IPS-NIHi7 (cell line): ENCODE results near the gene FRMD4A.
"Not testable (repeated sequence)": the region's sequence is repeated elsewhere in the genome, so short reads cannot be mapped to it uniquely, and the experiment has no call there.

ENCODE experiments used
- DNase-seq: peaks from one replicate; pipeline ENCODE4 v3.0.0; 2012; ENCODE audit warnings: mixed read lengths; ENCODE audit errors: extremely low spot score

FRMD4A gene

GRCh38 chr10:13883636-13884444 is 446.9 kb downstream of the FRMD4A start:
- no peak for DNase-seq

DNA sequence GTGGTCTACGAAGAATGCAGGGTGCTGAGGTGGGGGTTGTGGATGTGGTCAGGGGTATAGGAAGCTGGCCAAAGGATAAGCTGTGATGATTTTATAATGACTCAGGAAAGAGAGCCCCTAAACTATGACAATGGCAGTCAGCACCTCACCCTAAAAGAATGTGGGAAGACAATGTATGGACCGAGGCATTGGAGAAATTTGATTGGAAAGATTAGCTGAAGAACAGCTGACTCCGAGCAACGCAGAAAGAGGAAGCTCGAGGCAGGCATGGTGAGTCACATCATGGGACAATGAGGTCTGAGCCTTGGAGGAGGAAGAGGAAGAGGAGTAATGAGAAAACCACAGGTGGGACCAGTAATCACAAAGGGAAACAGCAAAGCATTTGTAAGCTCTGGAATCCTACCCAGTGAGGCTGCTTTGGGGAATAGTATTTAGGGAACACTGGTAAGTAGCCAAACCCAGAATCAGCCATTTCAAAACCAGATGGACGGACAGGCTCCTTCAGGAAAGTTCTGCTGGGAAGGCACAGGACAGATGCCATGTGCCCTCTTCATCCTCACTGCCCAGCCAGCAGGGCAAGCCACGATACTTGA is 448.5 kb downstream of the FRMD4A start:
- DNase-seq = peak; percentile 70

DNA sequence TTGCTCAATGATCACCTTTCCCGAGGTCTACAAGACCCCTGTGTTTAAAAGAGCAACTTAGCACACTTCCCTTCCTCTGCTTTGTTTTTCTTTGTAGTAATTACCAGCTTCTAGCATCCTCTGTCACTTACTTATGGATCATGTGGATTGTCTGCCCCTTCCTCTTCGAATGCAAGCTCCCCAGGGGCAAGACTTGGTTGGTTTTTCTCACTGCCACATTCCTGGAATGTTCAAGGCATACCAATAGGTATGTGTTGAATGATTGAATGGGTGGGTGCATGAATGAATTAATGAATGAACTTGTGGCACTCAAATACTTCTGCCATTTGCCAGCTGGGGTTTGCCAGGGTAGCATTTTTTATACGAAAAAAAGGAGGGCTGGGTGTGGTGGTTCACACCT is 450.0 kb downstream of the FRMD4A start:
- DNase-seq = no peak

DNA sequence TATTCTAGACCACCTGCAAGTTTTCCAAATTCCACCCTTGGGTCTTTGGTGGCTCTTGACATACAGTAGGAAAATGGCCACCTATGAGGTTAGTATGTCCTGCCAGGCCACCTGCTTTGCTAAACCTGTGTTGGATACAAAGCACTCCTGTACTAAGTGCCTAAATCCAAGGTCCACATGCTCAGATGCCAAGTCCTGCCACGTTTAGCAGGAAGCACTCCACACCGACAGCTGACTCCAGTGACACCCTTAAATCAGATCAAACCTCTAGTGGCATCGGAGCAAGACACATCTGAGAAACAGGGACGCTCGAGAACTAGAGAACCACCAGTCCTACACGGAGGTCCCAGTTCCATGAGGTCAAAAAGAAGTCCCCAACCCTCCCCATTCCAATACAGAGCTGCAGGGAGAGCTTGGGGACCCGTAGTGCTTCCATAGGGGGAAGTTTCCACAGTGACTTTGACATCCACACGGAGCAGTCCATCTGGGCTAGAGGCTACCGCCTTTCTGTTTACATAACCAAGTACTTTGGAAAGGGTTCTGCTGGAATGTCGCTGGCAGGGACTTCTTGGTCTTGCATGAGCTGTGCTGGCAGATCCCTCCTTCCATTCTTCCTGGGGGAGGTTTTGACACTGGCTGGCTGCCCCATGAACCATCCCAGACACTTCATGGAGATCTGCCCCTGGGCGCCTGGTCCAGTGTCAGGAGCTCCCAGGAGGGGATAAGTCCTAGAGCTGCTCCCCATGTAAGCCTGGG is 453.4 kb downstream of the FRMD4A start:
- no peak for DNase-seq

GRCh38 chr10:13873196-13873595 is 457.5 kb downstream of the FRMD4A start:
- no peak for DNase-seq

GRCh38 chr10:13872411-13872810 is 458.3 kb downstream of the FRMD4A start:
- DNase-seq = no peak

GRCh38 chr10:13871776-13872175 is 458.9 kb downstream of the FRMD4A start:
- no peak for DNase-seq

DNA sequence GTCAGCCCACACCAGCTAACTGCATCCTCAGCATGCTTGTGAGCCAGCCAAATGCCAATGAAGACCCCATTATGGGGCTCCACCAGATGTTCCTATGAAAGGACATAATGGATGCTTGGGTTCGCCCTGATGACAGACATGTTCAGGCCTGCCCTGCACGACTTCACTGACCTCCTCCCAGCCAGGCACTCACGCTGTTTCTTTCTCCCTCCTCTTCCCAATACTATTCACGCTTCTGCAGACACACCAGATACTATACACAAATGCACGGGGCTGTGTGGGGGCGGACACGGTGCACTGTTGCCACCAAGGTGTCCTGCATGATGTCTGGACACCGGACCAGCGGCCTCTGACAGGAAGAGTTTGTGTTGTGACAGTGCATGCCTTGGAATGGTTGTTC is 459.7 kb downstream of the FRMD4A start:
- DNase-seq = no peak

- DNase-seq = no peak
Measured at GRCh38 chr10:13869295-13869664, 461.4 kb downstream of the FRMD4A start.

DNA sequence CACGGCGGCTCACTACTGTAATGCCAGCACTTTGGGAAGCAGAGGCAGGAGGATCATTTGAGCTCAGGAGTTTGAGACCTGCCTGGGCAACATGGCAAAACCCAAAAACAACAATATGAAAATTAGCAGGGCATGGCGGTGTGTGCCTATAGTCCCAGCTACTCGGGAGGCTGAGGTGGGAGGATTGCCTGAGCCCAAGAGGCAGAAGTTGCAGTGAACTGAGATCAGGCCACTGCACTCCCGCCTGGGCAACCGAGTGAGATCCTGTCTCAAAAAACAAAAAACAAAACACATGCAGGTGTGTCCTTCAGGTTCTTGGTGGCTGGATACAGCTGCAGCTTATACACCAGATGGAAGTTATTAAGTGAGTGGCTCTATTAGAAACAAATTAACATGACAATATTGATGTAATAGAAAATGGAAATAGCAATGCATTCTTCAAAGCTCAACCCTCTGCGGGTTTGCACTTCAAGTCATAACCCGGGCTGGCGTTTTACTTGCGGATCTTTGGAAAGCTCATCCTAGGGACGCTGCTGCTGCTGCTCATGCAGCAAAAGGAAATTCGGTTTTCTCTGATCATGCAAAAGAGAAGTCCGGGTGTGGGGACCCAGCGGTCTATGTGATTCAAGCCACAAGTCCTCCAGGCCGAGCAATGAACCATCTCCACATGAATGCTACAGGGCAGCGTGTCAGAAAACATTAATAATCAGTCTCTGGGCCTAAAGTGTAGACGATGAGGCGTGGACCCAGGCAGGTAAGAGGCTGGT is 462.0 kb downstream of the FRMD4A start:
- no peak for DNase-seq

DNA sequence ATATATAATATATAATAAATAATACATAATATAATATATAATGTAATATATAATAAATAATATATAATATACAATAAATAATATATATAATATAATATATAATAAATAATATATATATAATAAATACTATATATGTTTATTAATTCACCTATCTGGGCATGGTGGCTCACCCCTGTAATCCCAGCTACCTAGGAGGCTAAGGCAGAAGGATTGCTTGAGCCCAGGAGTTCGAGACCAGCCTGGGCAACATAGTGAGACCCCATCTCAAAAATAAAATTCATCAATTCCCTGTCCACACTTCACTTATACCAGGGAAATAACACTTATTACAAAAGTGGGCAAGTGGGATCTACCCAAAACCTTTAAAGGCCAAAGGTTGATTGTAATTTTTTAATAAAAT is 462.9 kb downstream of the FRMD4A start:
- DNase-seq = no peak

GRCh38 chr10:13865758-13866491 is 464.8 kb downstream of the FRMD4A start:
- peak; percentile 81 for DNase-seq

- DNase-seq = not testable (repeated sequence)
Measured at GRCh38 chr10:13865220-13865619, 465.5 kb downstream of the FRMD4A start.

GRCh38 chr10:13862546-13863233 is 468.0 kb downstream of the FRMD4A start:
- no peak for DNase-seq

GRCh38 chr10:13860886-13861285 is 469.8 kb downstream of the FRMD4A start:
- no peak for DNase-seq

DNA sequence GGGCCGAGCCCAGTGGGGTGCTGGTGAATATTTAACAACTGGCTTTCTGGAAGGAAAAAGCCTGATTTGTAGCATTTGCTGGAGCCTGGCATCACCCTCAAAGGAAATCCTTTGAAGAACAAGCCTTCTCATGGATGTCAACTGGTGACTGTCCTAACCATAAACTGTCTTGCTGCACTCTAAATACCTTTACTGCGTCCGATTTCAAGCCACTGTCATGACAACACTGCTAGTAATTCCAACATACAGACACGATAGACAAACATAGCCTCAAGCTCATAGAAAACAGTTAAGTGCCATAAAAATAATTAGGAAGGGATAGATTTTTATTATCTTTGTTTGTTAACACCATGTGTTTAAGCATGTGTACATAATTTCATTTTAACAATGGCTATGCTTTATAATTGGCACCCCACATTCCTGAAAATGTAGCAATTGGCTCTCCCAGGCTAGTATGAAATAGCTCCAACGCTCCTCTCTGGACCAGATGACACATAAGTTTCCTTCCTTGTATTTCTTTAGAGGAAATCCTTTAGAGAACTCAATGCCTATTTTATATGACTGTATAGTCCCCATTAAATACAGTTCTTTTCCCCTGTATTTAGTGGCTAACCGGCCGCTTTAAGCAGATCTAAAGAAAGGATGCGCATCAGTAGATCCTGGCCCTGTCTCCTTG is 470.6 kb downstream of the FRMD4A start:
- no peak for DNase-seq

GRCh38 chr10:13858709-13859108 is 472.0 kb downstream of the FRMD4A start:
- DNase-seq = no peak

DNA sequence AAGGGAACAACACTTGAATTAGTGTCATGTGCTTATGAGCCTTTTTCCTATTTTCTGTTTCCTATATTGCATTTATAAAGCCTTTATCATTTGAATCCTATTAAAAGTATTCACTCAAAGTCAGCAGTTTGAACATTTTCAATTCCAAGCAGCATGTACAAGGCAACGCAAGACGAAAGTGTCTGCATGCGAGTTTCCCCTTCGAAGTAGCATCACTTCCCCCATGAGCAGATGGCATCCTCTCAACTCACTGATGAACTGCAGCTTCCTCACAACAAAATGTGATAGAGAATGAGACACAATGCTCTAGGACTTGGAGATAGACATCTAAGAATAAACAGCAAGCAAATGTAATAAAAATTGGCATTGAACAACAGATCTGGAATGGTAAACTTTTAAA is 473.3 kb downstream of the FRMD4A start:
- no peak for DNase-seq

DNA sequence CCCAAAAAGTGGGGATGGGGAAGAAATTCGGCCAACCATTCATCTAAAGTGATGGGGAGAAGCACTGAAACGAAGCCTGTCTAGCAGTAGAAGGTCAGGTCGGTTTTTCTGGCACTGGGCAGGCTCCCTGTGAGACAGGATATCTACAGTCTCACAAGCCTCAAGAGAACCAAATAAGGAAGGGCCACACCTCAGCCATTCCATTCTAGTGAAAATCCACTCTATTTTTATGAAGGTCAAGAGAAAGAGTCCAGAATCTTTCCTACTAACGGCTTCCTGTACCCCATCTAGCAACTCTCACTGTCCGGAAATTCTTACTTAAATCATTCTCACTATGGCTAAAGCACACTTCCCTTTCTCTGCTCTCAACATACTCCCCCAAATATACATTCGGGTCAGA is 476.9 kb downstream of the FRMD4A start:
- no peak for DNase-seq

DNA sequence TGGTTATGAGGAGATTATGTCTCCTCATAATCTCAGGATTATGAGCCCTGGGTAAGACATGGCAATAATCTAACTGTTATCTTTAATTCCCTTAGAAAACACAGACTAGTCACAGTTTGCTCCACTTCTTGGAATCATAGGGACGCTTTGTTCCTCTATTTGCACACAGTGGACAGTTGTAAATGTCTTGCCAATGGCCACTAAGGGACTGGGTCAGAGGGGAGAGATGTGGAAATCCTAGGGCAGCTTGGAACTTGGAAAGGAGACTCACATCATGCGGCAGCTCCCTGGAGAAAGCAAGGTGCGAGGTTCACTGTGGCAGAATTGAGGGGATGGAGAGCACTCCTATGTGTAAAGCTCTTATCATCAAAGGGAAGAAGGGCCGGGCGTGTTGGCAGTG is 477.9 kb downstream of the FRMD4A start:
- DNase-seq = no peak
